ENCODE data around the gene HRG. TPM values are rescaled to one million over a fixed set of nuclear protein-coding genes. Genes with fewer than 3 reads are reported as not detected.

HRG gene
- total and polyA plus RNA-seq, 3 experiments from 2014 or later, result not detected

DNA sequence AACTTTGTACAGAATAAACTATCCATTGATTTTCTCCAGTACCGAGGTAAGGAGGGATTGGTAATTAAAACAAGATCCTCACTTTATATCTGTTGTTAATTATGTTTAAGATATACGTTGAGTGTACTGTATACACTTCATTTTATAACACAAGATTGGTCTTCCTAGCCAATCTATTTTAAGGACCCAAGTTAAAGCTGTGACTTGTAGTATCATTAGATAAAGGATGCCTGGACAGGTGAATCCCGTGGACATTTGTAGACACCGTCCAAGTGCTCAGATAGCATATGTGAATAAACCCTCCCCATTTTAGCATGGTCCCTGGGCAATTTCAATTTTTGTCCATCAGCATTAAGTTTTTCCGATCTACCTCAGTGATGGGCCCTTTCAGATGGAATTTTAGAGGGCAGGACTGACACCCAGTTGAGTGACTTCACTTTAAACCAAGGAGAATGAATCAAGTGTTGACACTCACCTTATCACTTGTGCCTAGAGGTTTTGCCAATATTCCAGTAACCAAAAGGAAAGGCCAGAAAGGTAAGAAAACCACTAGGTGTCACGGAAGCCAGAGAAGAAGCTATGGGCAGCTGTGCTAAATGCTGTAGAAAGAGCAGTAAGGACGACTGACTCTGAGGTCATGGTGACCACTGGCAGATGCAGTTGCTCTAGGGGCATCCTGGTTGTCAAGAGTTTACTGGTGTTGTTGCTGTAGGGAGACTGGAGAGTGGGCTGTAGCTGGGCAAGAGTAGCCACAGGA, 43.7 kb upstream of the HRG start:
- H3K4me3 Mint-ChIP-seq, result no peak overlapping the region
- no peaks in the 10 kb centered on the region for H3K36me3 ChIP-seq (ENCODE audit: insufficient read depth, low read length)
- ChIA-PET POLR2A (no interaction called here), CTCF (interaction anchor here (0.9 kb wide), 1 partner anchor 639 kb away, joined by 4 read pairs; no protein-coding TSS in a partner anchor)
- no peaks in the 10 kb centered on the region for H3K36me3 Mint-ChIP-seq
- no peak overlapping the region for H3K4me3 ChIP-seq (ENCODE audit: low read length)
- no peak overlapping the region for H3K27ac ChIP-seq (ENCODE audit: low read depth, low read length)
- peaks cover 8% of the 10 kb centered on the region for H3K27me3 ChIP-seq (ENCODE audit: insufficient read depth, low read length, poor library complexity, severe bottlenecking)
- H3K9me3 Mint-ChIP-seq, result no peaks in the 10 kb centered on the region
- DNase-seq, result no peak
- H3K27ac Mint-ChIP-seq, result no peak overlapping the region
- peaks cover 13 to 32% of the 10 kb centered on the region in 2 donors for H3K27me3 Mint-ChIP-seq
- H3K9me3 ChIP-seq (ENCODE audit: low read length), result no peaks in the 10 kb centered on the region
- H3K4me1 ChIP-seq (ENCODE audit: insufficient read depth, low read length), result peaks cover 5% of the 10 kb centered on the region
- peaks cover 3 to 8% (median 6%) of the 10 kb centered on the region in 3 donors for H3K4me1 Mint-ChIP-seq

DNA sequence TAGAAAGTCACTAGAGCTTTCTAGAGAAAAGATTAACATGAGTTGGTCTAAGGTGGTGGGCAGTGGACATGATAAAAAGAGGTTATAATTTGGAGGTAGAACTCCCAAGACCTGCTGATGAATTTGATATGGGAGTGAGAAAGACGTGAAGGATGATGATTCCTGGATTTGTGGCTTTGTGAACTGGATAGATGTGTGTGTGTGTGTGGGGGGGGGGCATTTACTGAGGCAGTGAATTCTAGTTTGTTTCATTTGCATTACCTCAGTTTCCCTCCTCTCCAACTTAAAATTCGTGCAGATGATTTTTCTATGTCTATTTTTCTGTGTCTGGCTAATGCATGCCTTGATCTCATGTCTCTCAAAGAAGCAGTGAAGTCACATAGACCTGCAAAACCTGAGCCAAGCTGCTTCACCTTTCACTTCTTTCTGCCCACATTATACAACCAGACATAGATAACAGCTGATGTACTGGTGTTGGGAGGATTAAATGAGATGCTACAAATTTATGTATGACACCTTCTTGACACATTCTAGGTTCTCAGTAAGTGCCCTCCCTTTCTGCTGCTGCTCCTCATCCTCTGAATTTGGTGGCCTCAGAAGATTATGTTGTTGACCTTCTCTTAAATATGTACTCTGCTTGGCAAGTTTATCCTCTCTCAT, 43.0 kb upstream of the HRG start:
- CTCF ChIA-PET, result interaction anchor here (1.0 kb wide), 1 partner anchor 8 kb away, joined by 3 read pairs; no protein-coding TSS in a partner anchor
- peaks cover 3% of the 10 kb centered on the region for H3K27me3 ChIP-seq (ENCODE audit: insufficient read depth, low read length, poor library complexity, severe bottlenecking)
- no peak overlapping the region for H3K4me3 Mint-ChIP-seq
- H3K36me3 ChIP-seq (ENCODE audit: insufficient read depth, low read length), result no peaks in the 10 kb centered on the region
- H3K9me3 ChIP-seq (ENCODE audit: low read length), result no peaks in the 10 kb centered on the region
- H3K27ac Mint-ChIP-seq, result no peak overlapping the region
- peaks cover 0 to 3% (median 0%) of the 10 kb centered on the region in 3 donors for H3K4me1 Mint-ChIP-seq
- DNase-seq, result no peak
- H3K27ac ChIP-seq (ENCODE audit: low read depth, low read length), result no peak overlapping the region
- no peaks in the 10 kb centered on the region for H3K9me3 Mint-ChIP-seq
- no peaks in the 10 kb centered on the region for H3K36me3 Mint-ChIP-seq
- peaks cover 10 to 28% of the 10 kb centered on the region in 2 donors for H3K27me3 Mint-ChIP-seq
- H3K4me1 ChIP-seq (ENCODE audit: insufficient read depth, low read length), result no peaks in the 10 kb centered on the region
- H3K4me3 ChIP-seq (ENCODE audit: low read length), result no peak overlapping the region
- POLR2A ChIA-PET, result no interaction called here

DNA sequence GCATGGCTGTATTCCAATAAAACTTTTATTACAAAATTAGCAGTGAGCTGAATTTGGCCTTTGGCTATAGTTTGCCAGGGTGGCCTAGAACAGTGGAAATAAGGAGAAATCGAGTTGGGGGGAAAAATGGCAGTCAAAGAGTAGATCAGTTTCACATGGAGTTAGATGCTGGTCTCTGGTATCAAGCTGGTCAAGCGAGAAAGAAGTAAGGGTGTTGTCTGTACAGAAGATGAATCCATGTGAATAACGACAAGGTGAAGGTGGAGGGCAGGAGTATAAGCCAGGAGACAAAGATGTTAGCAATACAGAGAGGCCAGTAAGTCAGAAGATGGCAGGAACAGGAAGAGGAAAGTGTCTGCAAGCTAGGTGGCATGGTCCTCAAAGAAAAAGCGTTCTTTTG, 41.2 kb upstream of the HRG start:
- DNase-seq, result no peak
- Mint-ChIP-seq H3K36me3 (no peaks in the 10 kb centered on the region), H3K27me3 (peaks cover 4 to 23% of the 10 kb centered on the region in 2 donors), H3K27ac (no peak overlapping the region), H3K4me3 (no peak overlapping the region), H3K4me1 (no peaks in the 10 kb centered on the region), H3K9me3 (no peaks in the 10 kb centered on the region)
- Histone ChIP-seq H3K4me3 (ENCODE audit: low read length) (no peak overlapping the region), H3K9me3 (ENCODE audit: low read length) (no peaks in the 10 kb centered on the region), H3K4me1 (ENCODE audit: insufficient read depth, low read length) (no peaks in the 10 kb centered on the region), H3K27me3 (ENCODE audit: insufficient read depth, low read length, poor library complexity, severe bottlenecking) (no peaks in the 10 kb centered on the region), H3K27ac (ENCODE audit: low read depth, low read length) (no peak overlapping the region), H3K36me3 (ENCODE audit: insufficient read depth, low read length) (no peaks in the 10 kb centered on the region)
- CTCF ChIA-PET, result interaction anchor here (0.7 to 1.1 kb wide), 2 partner anchors 9 to 11 kb away, joined by 3 read pairs; no protein-coding TSS in a partner anchor
- POLR2A ChIA-PET, result no interaction called here

DNA sequence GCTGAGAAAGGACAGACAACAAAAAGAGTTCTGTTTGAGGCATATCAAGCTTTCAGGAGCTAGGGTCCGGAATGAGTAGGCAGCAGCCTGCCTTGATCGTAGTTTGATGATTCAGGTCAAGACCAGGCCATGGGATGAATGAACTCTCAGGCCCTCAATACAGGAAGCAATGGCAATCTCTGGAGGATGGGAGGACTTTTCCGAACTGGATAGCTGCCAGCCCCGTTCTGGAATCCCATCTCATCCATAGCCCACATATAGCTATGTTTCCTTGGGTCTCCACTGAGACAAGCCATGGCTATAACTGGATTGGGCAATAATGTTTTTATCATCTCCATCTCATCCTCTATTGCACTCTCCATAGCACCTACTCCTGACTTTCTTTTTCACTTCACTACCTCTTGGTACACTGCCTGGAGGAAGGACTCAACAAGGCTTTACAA, 40.2 kb upstream of the HRG start:
- no peaks in the 10 kb centered on the region for H3K36me3 ChIP-seq (ENCODE audit: insufficient read depth, low read length)
- peaks cover 3 to 28% of the 10 kb centered on the region in 2 donors for H3K27me3 Mint-ChIP-seq
- H3K27me3 ChIP-seq (ENCODE audit: insufficient read depth, low read length, poor library complexity, severe bottlenecking), result no peaks in the 10 kb centered on the region
- no peak overlapping the region for H3K4me3 ChIP-seq (ENCODE audit: low read length)
- H3K36me3 Mint-ChIP-seq, result no peaks in the 10 kb centered on the region
- H3K27ac ChIP-seq (ENCODE audit: low read depth, low read length), result no peak overlapping the region
- H3K4me3 Mint-ChIP-seq, result no peak overlapping the region
- no peaks in the 10 kb centered on the region for H3K9me3 Mint-ChIP-seq
- no peaks in the 10 kb centered on the region for H3K4me1 ChIP-seq (ENCODE audit: insufficient read depth, low read length)
- POLR2A ChIA-PET, result no interaction called here
- CTCF ChIA-PET, result interaction anchor here (1.1 to 2.1 kb wide), 2 partner anchors 8 to 10 kb away, joined by 3 to 14 read pairs; no protein-coding TSS in a partner anchor
- H3K27ac Mint-ChIP-seq, result no peak overlapping the region
- no peaks in the 10 kb centered on the region for H3K9me3 ChIP-seq (ENCODE audit: low read length)
- no peak for DNase-seq
- H3K4me1 Mint-ChIP-seq, result no peaks in the 10 kb centered on the region

DNA sequence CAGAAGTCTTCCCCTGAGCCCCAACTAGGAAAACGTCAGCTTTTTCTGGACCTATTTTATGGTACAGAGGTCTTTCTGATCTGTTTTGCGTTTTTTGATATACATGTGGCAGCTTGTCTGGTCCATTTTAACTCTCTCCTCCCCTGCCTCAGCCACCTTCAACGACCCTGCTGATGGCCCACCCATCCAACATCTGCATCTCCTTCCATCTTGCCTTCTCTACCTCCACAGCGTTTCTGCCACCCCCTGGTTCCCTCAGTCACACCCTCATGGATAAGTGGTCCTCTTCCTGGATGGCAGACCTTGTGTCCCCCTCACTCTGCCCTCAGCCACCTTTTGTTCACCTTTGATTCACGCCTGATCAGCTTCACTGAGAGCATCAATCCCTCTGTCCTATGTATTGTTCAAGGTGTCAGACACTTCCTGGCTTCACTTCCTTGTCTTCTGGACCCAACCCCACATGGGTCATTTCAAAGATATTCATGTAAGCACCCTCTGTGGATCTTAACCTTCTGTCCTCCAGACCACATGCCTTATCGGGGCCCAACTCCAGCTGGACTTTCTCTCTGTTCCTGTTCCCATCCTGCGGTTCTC, 39.5 kb upstream of the HRG start:
- H3K9me3 ChIP-seq (ENCODE audit: low read length), result no peaks in the 10 kb centered on the region
- H3K27me3 Mint-ChIP-seq, result peaks cover 1 to 29% of the 10 kb centered on the region in 2 donors
- no peaks in the 10 kb centered on the region for H3K4me1 ChIP-seq (ENCODE audit: insufficient read depth, low read length)
- POLR2A ChIA-PET, result no interaction called here
- no peak overlapping the region for H3K27ac ChIP-seq (ENCODE audit: low read depth, low read length)
- no peak overlapping the region for H3K27ac Mint-ChIP-seq
- no peaks in the 10 kb centered on the region for H3K4me1 Mint-ChIP-seq
- H3K4me3 Mint-ChIP-seq, result no peak overlapping the region
- CTCF ChIA-PET, result interaction anchor here (2.1 kb wide), 1 partner anchor 9 kb away, joined by 14 read pairs; no protein-coding TSS in a partner anchor
- H3K4me3 ChIP-seq (ENCODE audit: low read length), result no peak overlapping the region
- H3K27me3 ChIP-seq (ENCODE audit: insufficient read depth, low read length, poor library complexity, severe bottlenecking), result no peaks in the 10 kb centered on the region
- no peaks in the 10 kb centered on the region for H3K9me3 Mint-ChIP-seq
- no peaks in the 10 kb centered on the region for H3K36me3 ChIP-seq (ENCODE audit: insufficient read depth, low read length)
- H3K36me3 Mint-ChIP-seq, result no peaks in the 10 kb centered on the region
- DNase-seq, result no peak

DNA sequence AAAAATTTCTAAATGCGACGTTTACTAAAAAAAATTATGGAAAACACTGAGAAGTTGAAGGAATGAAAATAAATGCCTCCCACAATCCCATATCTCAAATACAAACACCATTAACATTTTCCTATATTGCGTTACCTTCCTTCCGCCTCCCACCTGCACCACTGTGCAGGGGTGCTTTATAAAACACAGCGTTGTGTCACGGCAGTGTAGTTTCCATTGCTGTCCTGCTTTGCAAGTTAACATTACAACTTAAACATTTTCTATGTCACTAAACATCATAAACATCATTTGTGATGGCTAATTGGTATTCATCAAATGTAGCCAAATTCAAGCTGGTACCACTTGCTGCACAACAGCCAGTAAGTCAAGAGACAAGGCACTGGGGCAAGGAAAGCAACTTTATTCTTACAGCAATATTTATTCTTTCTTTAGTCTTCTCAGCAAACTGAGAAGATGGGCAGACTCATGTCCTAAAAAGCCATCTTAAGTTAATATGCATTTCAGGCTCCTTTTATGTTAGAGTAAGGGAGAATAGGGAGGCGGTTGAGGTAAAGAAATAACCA, 37.9 kb upstream of the HRG start:
- Mint-ChIP-seq H3K9me3 (no peaks in the 10 kb centered on the region), H3K27ac (no peak overlapping the region), H3K4me1 (no peaks in the 10 kb centered on the region)

DNA sequence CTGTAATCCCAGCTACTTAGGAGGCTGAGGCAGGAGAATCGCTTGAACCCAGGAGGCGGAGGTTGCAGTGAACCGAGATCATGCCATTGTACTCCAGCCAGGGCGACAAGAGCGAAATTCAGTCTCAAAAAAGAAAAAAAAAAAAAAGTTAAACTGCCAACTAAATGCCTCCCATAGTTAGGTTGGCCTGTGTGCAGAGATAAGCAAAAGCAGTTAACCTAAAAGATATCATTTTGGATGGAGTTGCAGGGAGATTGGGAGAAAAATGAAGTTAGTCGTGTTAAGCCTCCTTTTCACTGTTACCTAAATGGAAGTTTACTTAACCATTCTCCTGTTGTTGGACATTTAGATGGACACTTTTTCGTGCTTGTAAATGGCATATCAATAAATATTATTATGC, 37.1 kb upstream of the HRG start:
- no peaks in the 10 kb centered on the region for H3K9me3 Mint-ChIP-seq
- no peaks in the 10 kb centered on the region for H3K27me3 ChIP-seq (ENCODE audit: insufficient read depth, low read length, poor library complexity, severe bottlenecking)
- H3K4me3 Mint-ChIP-seq, result no peak overlapping the region
- no peaks in the 10 kb centered on the region for H3K9me3 ChIP-seq (ENCODE audit: low read length)
- no peak overlapping the region for H3K27ac Mint-ChIP-seq
- CTCF ChIA-PET, result no interaction called here
- H3K4me3 ChIP-seq (ENCODE audit: low read length), result no peak overlapping the region
- no peaks in the 10 kb centered on the region for H3K4me1 Mint-ChIP-seq
- POLR2A ChIA-PET, result no interaction called here
- H3K27me3 Mint-ChIP-seq, result peaks cover 1 to 16% of the 10 kb centered on the region in 2 donors
- no peak overlapping the region for H3K27ac ChIP-seq (ENCODE audit: low read depth, low read length)
- H3K4me1 ChIP-seq (ENCODE audit: insufficient read depth, low read length), result no peaks in the 10 kb centered on the region
- H3K36me3 ChIP-seq (ENCODE audit: insufficient read depth, low read length), result no peaks in the 10 kb centered on the region
- no peaks in the 10 kb centered on the region for H3K36me3 Mint-ChIP-seq
- no peak for DNase-seq

More for the DNA sequence above, 37.9 kb upstream of the HRG start:
- no peaks in the 10 kb centered on the region for H3K4me1 ChIP-seq (ENCODE audit: insufficient read depth, low read length)
- H3K36me3 Mint-ChIP-seq, result no peaks in the 10 kb centered on the region
- CTCF ChIA-PET, result no interaction called here
- H3K9me3 ChIP-seq (ENCODE audit: low read length), result no peaks in the 10 kb centered on the region
- no peak for DNase-seq
- no peak overlapping the region for H3K4me3 ChIP-seq (ENCODE audit: low read length)
- no peak overlapping the region for H3K4me3 Mint-ChIP-seq
- no peaks in the 10 kb centered on the region for H3K36me3 ChIP-seq (ENCODE audit: insufficient read depth, low read length)
- H3K27me3 Mint-ChIP-seq, result peaks cover 1 to 19% of the 10 kb centered on the region in 2 donors
- POLR2A ChIA-PET, result no interaction called here
- H3K27ac ChIP-seq (ENCODE audit: low read depth, low read length), result no peak overlapping the region
- H3K27me3 ChIP-seq (ENCODE audit: insufficient read depth, low read length, poor library complexity, severe bottlenecking), result no peaks in the 10 kb centered on the region

Data from CD8-positive, alpha-beta memory T cell (primary cell).